ENCODE measurements around the gene KLHL22. TPM values are rescaled to one million over a fixed set of nuclear protein-coding genes. Genes with fewer than 3 reads are reported as not detected.

KLHL22 gene
- total and polyA plus RNA-seq, 4 donors: 2.0 to 20.3 (median 8.7) TPM

DNA sequence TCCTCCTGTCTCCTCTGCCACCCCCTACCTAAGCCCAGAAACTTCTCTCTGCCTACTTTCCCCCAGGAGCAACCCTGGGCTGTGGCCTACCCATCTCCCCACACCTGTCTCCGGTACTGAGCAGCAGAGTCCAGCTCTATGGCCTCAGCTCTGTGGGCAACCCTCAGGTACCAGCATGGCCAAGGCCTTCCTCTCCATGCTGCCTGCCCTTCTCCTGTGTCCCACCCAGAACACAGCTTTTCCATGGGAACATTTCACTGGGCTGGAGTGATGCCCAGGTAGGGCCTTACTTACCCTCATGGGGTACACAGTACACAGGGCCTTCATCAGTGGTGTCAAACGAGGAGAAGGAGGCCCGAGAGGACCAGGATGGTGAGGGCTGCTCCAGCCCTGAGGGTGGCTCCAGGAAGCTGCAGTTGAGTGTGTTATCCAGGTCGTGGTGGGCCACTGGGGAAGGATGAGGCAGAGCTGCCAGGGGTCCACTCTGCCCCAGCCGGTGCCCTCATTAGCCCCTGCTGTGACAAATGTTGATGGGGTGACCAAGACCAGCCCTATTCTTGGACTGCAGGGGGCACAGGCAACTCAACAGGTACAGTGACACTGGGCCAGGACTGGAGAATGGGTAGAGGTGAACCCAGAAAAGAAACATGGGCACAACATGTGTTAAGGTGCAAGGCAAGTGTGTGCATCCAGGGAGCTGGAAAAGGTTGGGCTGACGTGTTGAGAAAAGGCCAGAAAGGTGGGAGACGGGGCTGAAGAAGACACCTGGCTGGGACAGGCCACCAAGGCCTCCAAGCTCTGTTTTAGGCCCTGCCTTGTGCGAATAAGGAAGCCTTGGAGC, 68.3 kb downstream of the KLHL22 start:
- no peaks in the 10 kb centered on the region for H3K36me3 ChIP-seq (ENCODE audit: control insufficient read depth in 4 of 4, insufficient read depth in 3 of 4, low read depth in 1 of 4, low read length in 3 of 4)
- 94% methylated on average over 8 of the region's 8 CpGs for WGBS
- H3K4me3 ChIP-seq (ENCODE audit: low read depth in 1 of 3, low read length in 3 of 3): no peak overlapping the region
- no peak overlapping the region for H3K9ac ChIP-seq (ENCODE audit: low read depth in 1 of 2, low read length in 2 of 2)
- peaks cover 20 to 50% (median 31%) of the 10 kb centered on the region in 4 donors for H3K4me1 ChIP-seq (ENCODE audit: control insufficient read depth in 4 of 4, insufficient read depth in 4 of 4, low read length in 3 of 4)
- no peak overlapping the region for H3K27ac ChIP-seq (ENCODE audit: low read depth in 1 of 2, low read length in 2 of 2)
- H3K27me3 ChIP-seq (ENCODE audit: control insufficient read depth in 4 of 4, insufficient read depth in 4 of 4, low read length in 3 of 4): peaks cover 0 to 10% (median 3%) of the 10 kb centered on the region in 4 donors
- no peaks in the 10 kb centered on the region for H3K9me3 ChIP-seq (ENCODE audit: control insufficient read depth in 4 of 4, low read length in 3 of 4)
- DNase-seq (ENCODE audit: low spot score): no peak
- TF ChIP-seq, protein P1, sequence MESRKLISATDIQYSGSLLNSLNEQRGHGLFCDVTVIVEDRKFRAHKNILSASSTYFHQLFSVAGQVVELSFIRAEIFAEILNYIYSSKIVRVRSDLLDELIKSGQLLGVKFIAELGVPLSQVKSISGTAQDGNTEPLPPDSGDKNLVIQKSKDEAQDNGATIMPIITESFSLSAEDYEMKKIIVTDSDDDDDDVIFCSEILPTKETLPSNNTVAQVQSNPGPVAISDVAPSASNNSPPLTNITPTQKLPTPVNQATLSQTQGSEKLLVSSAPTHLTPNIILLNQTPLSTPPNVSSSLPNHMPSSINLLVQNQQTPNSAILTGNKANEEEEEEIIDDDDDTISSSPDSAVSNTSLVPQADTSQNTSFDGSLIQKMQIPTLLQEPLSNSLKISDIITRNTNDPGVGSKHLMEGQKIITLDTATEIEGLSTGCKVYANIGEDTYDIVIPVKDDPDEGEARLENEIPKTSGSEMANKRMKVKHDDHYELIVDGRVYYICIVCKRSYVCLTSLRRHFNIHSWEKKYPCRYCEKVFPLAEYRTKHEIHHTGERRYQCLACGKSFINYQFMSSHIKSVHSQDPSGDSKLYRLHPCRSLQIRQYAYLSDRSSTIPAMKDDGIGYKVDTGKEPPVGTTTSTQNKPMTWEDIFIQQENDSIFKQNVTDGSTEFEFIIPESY (IDR thresholded peaks at IDR 0.05): no peak
- TF ChIP-seq EGR1 (IDR thresholded peaks at IDR 0.05; ENCODE audit: low read depth in 2 of 2) (no peak), TAF1 (conservative IDR thresholded peaks at IDR 0.05) (no peak), RAD21 (IDR thresholded peaks at IDR 0.05) (no peak), FOXA1 (IDR thresholded peaks at IDR 0.05) (no peak), SP1 (IDR thresholded peaks at IDR 0.05) (no peak), GABPA (IDR thresholded peaks at IDR 0.05 in 1 of 2, conservative IDR thresholded peaks at IDR 0.05 in 1 of 2) (no peak), HNF4G (IDR thresholded peaks at IDR 0.05) (no peak)
- TF ChIP-seq, protein P2, sequence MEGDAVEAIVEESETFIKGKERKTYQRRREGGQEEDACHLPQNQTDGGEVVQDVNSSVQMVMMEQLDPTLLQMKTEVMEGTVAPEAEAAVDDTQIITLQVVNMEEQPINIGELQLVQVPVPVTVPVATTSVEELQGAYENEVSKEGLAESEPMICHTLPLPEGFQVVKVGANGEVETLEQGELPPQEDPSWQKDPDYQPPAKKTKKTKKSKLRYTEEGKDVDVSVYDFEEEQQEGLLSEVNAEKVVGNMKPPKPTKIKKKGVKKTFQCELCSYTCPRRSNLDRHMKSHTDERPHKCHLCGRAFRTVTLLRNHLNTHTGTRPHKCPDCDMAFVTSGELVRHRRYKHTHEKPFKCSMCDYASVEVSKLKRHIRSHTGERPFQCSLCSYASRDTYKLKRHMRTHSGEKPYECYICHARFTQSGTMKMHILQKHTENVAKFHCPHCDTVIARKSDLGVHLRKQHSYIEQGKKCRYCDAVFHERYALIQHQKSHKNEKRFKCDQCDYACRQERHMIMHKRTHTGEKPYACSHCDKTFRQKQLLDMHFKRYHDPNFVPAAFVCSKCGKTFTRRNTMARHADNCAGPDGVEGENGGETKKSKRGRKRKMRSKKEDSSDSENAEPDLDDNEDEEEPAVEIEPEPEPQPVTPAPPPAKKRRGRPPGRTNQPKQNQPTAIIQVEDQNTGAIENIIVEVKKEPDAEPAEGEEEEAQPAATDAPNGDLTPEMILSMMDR (IDR thresholded peaks at IDR 0.05; ENCODE audit: low read depth, low read length, missing input control): no peak
- TF ChIP-seq, protein P3, sequence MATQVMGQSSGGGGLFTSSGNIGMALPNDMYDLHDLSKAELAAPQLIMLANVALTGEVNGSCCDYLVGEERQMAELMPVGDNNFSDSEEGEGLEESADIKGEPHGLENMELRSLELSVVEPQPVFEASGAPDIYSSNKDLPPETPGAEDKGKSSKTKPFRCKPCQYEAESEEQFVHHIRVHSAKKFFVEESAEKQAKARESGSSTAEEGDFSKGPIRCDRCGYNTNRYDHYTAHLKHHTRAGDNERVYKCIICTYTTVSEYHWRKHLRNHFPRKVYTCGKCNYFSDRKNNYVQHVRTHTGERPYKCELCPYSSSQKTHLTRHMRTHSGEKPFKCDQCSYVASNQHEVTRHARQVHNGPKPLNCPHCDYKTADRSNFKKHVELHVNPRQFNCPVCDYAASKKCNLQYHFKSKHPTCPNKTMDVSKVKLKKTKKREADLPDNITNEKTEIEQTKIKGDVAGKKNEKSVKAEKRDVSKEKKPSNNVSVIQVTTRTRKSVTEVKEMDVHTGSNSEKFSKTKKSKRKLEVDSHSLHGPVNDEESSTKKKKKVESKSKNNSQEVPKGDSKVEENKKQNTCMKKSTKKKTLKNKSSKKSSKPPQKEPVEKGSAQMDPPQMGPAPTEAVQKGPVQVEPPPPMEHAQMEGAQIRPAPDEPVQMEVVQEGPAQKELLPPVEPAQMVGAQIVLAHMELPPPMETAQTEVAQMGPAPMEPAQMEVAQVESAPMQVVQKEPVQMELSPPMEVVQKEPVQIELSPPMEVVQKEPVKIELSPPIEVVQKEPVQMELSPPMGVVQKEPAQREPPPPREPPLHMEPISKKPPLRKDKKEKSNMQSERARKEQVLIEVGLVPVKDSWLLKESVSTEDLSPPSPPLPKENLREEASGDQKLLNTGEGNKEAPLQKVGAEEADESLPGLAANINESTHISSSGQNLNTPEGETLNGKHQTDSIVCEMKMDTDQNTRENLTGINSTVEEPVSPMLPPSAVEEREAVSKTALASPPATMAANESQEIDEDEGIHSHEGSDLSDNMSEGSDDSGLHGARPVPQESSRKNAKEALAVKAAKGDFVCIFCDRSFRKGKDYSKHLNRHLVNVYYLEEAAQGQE (IDR thresholded peaks at IDR 0.05): no peak

DNA sequence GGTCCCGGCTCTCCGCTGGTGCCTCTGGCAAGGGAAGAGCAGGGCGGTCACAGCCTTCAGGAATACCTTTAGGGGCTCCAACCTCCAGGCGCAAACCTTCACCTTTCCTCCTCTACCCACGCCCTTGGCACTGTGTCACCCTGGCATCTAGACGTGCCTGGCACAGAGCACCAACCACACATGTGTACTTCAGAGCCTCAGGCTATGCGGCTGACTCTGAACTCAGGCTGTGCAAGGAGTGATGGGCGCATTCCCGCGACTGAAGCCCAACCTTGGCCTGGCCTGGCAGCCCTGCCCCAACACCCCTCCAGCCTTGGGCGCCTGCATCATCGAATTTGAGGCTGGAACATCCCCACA, 69.4 kb downstream of the KLHL22 start:
- H3K9me3 ChIP-seq (ENCODE audit: control insufficient read depth in 4 of 4, low read length in 3 of 4): no peaks in the 10 kb centered on the region
- no peak for TF ChIP-seq NR2F2 (IDR thresholded peaks at IDR 0.05)
- peaks cover 18 to 48% (median 29%) of the 10 kb centered on the region in 4 donors for H3K4me1 ChIP-seq (ENCODE audit: control insufficient read depth in 4 of 4, insufficient read depth in 4 of 4, low read length in 3 of 4)
- H3K27ac ChIP-seq (ENCODE audit: low read depth in 1 of 2, low read length in 2 of 2): no peak overlapping the region
- no peak overlapping the region for H3K4me3 ChIP-seq (ENCODE audit: low read depth in 1 of 3, low read length in 3 of 3)
- 67% methylated on average over 12 of the region's 12 CpGs for WGBS
- no peaks in the 10 kb centered on the region for H3K36me3 ChIP-seq (ENCODE audit: control insufficient read depth in 4 of 4, insufficient read depth in 3 of 4, low read depth in 1 of 4, low read length in 3 of 4)
- H3K27me3 ChIP-seq (ENCODE audit: control insufficient read depth in 4 of 4, insufficient read depth in 4 of 4, low read length in 3 of 4): peaks cover 0 to 10% (median 3%) of the 10 kb centered on the region in 4 donors
- H3K9ac ChIP-seq (ENCODE audit: low read depth in 1 of 2, low read length in 2 of 2): no peak overlapping the region
- no peak for DNase-seq (ENCODE audit: low spot score)

Measured in liver (tissue), 9 donors.